GM19328 (cell line): ENCODE data around the gene MPST.

Experiments used
- ATAC-seq: cut with Tn5 transposase; IDR thresholded peaks from one replicate; pipeline ENCODE4 v1.9.1; 2021; ENCODE audit warnings: mild to moderate bottlenecking, moderate library complexity; ENCODE audit not compliant: unreplicated experiment

MPST gene

GRCh38 chr22:37021710-37022482, 2.4 kb downstream of the MPST start:
- no peak for ATAC-seq

- ATAC-seq = no peak
These were observed 3.2 kb downstream of the MPST start for GRCh38 chr22:37022483-37023337.

- ATAC-seq = no peak
These were observed 4.3 kb downstream of the MPST start for GRCh38 chr22:37023743-37024338.

- ATAC-seq = no peak
These were observed 5.0 kb downstream of the MPST start for GRCh38 chr22:37024339-37025157.

DNA sequence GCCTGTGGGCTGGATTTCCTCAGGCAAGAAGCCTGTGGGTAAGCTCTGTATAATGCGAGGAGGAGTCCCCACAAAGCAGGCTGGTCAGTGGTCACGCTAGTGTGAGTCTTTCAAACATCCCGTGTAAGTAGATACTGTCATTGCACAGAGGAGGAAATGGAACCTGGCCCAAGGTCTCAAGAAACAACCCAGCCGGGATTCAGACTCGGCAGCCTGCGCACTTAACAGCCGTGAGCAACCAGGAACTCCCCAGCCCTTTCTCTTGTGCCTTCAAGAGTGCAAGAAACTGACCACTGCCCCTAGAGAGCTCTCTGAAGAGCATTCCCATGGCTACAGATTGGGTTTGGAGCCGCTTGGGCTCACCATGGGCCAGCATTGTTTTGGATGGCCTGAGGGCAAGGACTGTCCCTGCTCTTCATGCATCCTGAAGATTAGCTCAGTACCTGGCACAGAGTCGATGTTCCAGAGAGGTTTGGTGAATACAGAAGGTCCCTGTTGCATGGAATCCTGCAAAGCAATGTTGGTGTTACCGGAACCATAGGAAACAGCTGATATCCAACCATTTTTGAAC, 6.0 kb downstream of the MPST start:
- no peak for ATAC-seq

DNA sequence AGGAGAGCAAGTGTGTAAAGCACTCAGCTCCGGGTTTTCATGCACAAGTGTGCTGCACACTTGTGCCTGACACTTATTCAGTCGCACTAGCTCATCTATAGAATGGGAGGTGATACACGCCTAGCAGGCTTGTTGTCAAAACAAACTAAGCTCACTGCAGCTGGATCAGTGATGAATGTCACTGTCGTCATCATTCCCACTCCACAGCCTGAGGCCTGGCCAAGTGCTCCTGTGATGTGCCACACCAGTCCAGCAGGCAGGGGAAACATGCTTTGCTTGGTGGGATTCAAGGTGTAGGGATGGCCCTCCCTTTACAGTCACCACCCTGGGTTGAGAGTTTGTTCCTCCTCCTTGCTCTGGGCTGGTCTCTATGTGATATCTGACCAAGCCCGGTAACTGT, 6.8 kb downstream of the MPST start:
- ATAC-seq = no peak

DNA sequence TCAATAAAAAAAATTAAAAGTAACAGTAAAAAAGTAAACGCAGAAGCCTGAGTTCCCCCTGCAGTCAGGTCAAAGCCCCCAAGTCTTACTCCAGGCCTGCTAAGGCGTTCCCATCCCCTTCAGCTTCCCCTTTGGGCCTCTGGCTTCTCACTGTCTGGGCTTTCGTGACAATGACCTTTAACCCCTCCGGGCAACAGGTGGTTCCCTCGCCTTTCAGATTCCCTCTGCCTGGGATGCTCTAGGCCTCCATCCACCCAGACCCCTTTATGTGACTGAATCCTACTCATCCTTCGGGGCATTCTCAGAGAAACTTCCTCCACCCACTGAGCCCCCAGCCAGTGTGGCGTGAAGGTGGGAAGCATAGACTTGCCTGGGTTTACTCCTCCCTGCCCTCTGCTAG, 8.0 kb downstream of the MPST start:
- ATAC-seq = no peak

DNA sequence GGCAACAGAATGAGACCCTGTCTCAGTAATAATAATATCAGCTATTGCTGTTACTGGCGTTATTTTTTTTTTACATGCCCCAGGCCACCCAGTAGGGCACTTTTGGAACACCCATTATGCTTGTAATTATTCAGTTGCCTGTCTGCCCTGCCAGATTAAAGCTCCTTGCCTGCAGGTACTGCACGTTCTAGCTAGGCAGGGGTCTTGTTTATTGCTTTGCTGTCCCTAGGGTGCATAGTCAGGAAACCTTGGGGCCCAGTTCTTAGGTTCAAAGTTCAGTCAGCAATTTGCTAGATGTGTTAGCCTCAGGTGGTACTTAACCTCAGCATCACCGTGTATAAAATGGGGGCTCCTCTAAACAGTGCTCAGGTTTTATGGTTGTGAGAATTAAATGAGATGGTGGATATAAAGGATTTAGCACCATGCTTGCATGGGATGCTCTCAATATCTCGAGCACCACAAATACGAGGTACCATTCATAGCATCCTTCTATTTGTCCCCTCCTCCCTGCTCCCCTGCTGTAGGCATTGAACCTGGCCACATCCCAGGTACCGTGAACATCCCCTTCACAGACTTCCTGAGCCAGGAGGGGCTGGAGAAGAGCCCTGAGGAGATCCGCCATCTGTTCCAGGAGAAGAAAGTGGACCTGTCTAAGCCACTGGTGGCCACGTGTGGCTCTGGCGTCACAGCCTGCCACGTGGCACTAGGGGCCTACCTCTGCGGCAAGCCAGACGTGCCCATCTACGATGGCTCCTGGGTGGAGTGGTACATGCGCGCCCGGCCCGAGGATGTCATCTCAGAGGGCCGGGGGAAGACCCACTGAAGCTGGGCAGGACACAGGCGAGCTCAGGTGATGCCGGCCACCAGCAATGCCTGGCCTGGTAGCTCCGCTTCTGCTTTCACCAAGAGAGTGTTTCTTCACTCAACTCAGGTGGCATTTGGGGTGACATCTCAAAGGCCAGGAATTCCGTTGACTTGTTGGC, 9.4 kb downstream of the MPST start:
- no peak for ATAC-seq

DNA sequence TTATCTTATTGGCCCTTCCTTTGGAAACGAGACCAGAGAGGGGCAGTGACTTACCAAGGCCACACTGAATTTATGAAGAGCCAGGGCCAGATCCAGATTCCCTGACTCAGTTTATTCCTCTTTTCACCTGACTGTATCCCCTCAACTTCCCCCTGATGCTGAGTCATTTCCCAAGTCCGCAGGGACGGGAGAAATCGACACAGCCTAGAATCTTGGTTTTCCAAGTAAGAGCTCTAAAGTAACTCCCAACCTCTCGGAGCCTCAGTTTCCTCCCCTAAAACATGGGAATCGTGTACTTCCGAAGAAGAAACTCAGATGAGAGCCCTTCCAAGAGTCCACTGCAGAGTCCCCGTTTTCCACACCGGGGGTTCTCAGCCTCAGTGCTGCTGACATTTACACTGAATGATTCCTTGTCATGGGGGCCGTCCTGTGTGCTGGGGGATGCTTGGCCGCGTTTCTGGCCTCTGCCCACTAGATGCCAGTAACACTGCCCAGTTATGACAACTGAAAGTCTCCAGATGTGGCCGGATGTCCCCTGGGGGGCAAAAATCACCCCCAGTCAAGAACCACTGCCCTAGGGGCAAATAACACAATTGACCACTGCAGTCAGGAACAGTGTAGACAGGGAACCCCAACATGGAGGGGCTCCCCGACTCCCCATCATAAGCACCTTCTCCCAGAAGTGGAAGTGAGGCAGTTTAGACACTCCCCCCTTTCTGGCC, 11.2 kb downstream of the MPST start:
- no peak for ATAC-seq

- no peak for ATAC-seq
These were observed 12.6 kb downstream of the MPST start for GRCh38 chr22:37032134-37032534.

- ATAC-seq = no peak
These were observed 13.3 kb downstream of the MPST start for GRCh38 chr22:37032535-37033460.

GRCh38 chr22:37033605-37034430, 14.3 kb downstream of the MPST start:
- no peak for ATAC-seq

GRCh38 chr22:37036655-37037377, 17.3 kb downstream of the MPST start:
- no peak for ATAC-seq

GRCh38 chr22:37037669-37038068, 18.1 kb downstream of the MPST start:
- ATAC-seq = no peak

DNA sequence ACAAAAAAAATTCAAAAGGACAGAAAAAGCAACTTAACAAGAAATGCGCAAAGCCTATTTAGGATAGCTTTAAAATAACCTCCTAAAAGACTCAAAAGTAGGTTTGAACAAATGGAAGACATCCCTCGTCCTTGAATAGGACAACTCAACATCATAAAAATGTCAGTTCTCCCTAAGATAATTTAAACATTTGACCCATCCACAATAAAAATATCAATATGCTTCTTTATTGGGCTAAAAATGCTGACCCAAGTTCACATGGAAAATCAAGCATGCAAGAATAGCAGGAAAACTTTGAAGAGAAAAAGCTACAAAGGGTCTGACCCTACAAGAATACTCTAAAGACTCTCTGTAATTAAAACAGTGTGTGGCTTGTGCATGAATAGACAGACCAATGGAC, 19.9 kb downstream of the MPST start:
- ATAC-seq = no peak

GRCh38 chr22:37043209-37043827, 23.8 kb downstream of the MPST start:
- ATAC-seq = no peak
